GM18951 (cell line): ENCODE results near the gene DNAJC6.

ENCODE experiments used
- POLR2A ChIP-seq: IDR thresholded peaks from 4 replicates; pipeline ENCODE4 v1.6.1; 2011; ENCODE audit warnings: mild to moderate bottlenecking; ENCODE audit not compliant: insufficient read length, insufficient read depth; ENCODE audit errors: extremely low read depth
- in situ Hi-C: fragments of 300-500 bp; cut with MboI; formaldehyde crosslinking; loops from one replicate; pipeline ENCODE4 v1.12.0; 2022; ENCODE audit warnings: low sequenced_read_pairs, mixed read lengths, inconsistent platforms; ENCODE audit not compliant: unreplicated experiment

Gene DNAJC6

DNA sequence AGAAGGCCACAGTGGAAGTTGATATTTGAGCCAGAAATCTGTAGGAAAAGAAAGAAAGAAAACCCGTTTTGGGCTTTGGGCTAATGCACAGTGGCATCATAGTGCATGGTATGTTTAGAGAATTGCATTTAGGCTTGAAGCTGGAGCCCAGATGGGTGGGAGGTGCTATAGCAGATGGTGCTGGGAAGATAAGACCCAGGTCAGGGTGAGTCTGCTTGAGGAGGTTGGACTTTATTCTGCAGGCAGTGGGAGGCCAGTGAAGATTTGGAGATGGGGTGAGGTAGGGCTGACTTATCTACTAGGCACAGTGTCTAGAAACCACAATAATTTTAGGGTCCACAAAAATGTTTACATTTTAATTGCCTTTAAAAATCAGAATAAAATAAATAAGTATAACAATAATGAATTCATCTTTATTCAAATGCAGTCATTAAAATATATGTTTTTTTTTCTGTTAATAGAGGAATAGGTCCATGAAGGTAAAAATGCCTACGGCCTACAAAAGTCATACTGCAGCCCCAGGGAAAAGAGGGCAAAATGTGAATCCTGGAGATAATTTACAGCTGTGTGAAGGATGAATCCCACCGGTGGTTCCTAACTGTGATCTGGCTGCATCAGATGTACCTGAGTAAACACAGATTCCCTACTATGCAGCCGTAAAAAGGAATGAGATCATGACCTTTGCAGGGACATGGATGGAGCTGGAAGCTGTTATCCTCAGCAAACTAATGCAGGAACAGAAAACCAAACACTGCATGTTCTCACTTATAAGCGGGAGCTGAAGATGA, 8.7 kb downstream of the DNAJC6 start:
- in situ Hi-C loops, result no loop called here
- TF ChIP-seq POLR2A, result no peak

- no peak for TF ChIP-seq POLR2A
- in situ Hi-C loops, result no loop called here
These were observed 9.8 kb downstream of the DNAJC6 start for GRCh38 chr1:65319141-65319540.

DNA sequence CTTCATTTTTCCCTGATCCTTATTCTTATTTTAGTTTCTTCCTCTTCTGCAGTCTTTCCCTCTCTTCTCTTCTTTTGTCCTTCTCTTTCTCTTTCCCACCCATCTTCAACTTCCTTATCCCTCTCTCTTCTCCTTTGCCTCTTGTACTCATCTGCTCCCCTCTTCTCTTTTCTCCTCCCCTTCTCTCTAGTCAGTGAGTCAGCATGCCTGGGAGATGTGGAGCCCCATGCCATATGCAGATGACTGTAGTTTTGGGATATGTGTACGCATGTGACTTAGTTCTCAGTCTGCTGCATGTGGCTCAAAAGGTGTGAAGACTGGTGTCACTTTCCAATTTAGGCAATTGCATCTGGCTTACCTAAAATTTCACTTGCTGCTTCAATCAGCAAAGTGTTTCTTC, 10.4 kb downstream of the DNAJC6 start:
- no peak for TF ChIP-seq POLR2A
- in situ Hi-C loops, result no loop called here

DNA sequence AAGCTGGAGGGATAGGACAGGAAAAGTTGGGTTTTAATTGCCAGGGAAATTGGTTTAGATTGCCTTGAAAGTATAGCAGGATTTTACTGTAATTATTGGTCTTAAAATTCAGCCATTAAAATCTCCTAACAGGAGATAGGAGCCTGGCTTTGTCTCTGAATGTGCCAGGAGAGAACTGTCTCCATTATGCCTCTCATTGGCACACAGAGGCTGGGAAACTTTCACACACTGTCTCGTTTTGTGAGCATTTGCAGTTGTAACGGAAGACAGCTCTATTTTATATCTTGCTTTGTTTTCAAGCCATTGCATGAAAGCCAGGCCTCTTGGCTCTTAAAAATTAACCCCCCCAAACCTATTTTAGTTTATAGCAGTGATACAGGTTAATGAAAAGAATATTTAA, 12.5 kb downstream of the DNAJC6 start:
- no peak for TF ChIP-seq POLR2A
- in situ Hi-C loops, result no loop called here

DNA sequence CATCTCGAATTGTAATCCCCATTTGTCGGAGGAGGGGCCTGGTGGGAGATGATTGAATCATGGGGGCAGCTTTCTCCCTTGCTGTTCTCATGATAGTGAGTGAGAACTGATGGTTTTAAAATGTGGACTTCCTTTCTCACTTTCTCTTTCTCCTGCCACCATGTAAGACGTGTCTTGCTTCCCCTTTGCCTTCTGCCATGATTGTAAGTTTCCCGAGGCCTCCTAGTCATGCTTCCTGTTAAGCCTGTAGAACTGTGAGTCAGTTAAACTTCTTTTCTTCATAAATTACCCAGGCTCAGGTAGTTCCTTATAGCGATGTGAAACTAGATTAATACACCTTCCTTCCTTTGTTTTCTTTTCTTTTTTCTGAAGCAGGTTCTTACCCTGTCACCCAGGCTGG, 13.9 kb downstream of the DNAJC6 start:
- in situ Hi-C loops, result no loop called here
- no peak for TF ChIP-seq POLR2A

GRCh38 chr1:65330021-65330420, 20.7 kb downstream of the DNAJC6 start:
- TF ChIP-seq POLR2A, result no peak

DNA sequence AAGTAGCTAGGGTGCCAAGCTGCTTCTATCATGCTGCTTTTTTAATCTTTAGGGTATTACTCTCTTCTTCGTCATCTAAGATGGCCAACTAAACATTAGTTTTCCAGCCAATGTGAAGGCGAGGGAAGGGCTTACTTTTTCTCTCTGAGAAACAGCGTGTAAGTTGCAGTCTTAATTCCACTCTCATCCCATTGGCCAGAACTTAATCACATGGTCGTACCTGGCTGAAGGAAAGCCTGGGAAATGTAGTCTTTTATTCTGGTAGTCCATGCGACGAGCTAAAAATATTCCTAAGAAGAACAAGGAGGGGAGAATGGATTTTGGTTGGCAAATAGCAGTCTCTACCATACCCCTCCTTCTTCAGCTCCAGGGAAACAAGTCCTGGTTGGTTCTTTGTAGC, 21.5 kb downstream of the DNAJC6 start:
- no peak for TF ChIP-seq POLR2A
- in situ Hi-C loops, result no loop called here

More at GRCh38 chr1:65330021-65330420, 20.7 kb downstream of the DNAJC6 start:
- in situ Hi-C loops, result no loop called here

DNA sequence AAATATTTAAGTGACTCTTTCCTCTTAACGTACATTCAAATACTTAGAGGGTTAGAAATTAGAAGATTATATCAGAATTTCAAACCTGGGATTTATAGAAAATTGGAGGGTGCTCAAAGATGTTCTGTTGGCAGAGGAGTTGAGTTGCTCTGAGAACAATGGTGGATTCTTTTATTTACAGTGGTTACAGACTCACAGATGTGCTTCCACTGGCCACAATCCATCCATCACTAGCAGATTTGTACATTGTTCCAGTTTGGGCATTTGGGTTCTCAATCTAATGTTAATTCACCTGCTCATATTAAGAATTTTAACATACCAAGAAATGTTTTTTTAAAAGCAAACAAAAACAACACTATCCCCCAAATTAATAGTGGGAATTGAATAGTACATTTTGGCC, 23.5 kb downstream of the DNAJC6 start:
- TF ChIP-seq POLR2A, result no peak
- in situ Hi-C loops, result no loop called here

DNA sequence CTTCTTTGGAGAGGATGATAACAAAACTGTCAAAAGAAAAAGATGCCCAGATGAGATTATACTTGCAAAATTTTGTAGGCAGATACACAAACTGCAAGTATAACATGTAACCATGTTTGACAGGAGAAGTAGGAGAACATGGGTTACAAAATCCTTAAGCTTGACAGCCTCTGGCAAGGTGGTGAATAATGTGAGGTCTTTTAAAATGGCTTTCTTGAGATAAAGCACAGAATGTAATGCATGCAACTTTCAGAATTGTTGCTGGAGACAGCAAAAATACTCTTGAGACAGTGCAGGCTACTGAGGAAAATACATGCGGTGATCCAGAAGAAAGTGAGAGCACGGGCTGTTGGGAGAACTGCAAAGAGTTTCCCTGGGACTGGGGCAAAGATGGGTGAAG, 24.7 kb downstream of the DNAJC6 start:
- in situ Hi-C loops, result no loop called here
- no peak for TF ChIP-seq POLR2A

GRCh38 chr1:65339866-65340468, 30.6 kb downstream of the DNAJC6 start:
- in situ Hi-C loops, result no loop called here
- no peak for TF ChIP-seq POLR2A

- in situ Hi-C loops, result no loop called here
- TF ChIP-seq POLR2A, result no peak
These were observed 32.0 kb downstream of the DNAJC6 start for GRCh38 chr1:65341381-65341780.

DNA sequence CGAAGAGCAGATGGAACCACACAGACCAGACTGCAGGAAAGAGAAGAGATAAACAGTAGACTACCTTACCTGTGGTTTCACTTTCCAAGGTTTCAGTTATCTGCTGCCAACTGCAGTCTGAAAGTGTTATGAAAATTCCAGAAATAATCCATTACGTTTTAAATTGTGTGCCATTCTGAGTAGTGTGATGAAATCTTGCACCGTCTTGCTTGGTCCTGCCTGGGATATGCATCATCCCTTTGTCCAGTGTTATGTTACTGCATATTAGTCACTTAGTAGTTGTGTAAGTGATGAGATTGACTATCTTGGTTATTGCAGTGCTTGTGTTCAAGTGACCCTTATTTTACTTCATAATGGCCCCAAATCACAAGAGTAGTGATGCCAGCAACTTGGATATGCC, 33.9 kb downstream of the DNAJC6 start:
- no peak for TF ChIP-seq POLR2A
- in situ Hi-C loops, result no loop called here

GRCh38 chr1:65344171-65344814, 35.0 kb downstream of the DNAJC6 start:
- in situ Hi-C loops, result no loop called here
- TF ChIP-seq POLR2A, result no peak

- no peak for TF ChIP-seq POLR2A
- in situ Hi-C loops, result no loop called here
These were observed 36.8 kb downstream of the DNAJC6 start for GRCh38 chr1:65346190-65346589.
